NCI-H748 (cell line): ENCODE results near the gene MRC2.
A peak's percentile ranks its signal among the peaks of the same experiment; 100 is the strongest.
"Not testable (repeated sequence)": the region's sequence is repeated elsewhere in the genome, so short reads cannot be mapped to it uniquely, and the experiment has no call there.

ENCODE experiments used
- DNase-seq: peaks from one replicate; lab custom pipeline; 2025; ENCODE audit not compliant: unreplicated experiment; lab: John Stamatoyannopoulos, UW

The MRC2 gene

DNA sequence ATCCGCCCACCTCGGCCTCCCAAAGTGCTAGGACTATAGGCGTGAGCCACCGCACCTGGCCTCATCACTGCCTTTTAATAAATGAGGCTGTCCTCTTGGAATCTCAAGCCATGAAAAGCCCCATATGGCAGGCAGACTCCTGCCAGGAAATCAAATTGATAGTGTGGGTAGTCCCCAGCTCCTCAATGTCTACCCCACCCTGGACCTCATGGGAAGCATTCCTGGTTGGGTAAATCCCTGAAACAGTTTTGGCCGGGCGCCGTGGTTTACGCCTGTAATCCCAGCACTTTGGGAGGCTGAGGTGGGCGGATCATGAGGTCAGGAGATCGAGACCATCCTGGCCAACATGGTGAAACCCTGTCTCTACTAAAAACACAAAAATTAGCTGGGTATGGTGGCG is 71.0 kb downstream of the MRC2 start:
- DNase-seq, result not testable (repeated sequence)

DNA sequence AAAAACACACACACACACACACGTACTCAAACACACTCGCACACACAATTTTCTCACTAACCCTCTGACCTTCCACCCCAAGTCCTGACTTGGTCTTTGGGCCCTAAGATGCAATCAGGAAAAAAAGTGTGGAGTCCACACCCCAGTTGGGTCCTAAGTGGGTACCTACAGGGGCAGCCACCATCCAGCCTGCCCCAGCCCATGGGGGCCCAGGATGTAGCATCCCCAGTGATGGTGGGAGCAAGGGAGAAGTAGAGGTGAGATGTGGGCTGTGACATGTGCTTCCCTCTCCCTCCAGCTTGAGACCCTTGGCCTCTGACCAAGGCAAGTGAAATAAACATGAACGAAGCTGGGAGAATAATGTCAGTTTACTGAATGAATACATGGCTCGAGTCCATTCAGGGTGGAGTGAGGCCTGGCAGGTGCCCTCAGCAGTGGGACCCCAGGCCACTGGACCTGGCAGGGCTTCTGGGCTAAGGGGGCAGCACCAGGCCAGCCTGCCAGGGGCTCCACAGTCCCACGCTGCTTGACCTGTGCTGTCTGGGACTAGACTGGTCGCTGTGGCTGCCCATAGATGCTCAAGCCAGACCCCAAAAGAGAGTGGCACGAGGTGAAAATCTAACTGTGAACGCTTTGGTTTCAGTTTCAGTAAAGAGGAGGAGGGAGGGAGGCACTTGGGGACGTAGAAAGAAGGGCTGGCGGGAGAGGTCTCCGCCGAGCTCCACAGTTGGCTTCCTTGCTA is 73.7 kb downstream of the MRC2 start:
- no peak for DNase-seq

DNA sequence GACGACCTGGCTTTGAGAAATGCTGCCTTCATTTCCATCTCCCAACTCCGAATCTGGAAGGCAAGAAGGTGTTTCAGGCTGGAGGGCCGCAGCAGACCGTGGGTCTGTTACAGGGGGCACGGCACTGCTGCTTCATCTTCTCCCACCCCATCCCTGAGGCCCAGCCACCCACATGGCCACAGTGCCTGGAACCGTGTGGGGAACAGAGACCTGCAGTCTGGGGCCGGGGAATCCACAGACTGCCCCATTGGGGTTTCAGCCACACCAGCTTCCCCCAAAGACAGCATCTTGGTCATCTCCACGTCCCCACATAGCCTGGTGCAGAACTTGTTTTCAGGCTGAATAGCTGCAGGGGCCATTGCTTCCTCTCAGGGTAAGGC is 74.2 kb downstream of the MRC2 start:
- no peak for DNase-seq

DNA sequence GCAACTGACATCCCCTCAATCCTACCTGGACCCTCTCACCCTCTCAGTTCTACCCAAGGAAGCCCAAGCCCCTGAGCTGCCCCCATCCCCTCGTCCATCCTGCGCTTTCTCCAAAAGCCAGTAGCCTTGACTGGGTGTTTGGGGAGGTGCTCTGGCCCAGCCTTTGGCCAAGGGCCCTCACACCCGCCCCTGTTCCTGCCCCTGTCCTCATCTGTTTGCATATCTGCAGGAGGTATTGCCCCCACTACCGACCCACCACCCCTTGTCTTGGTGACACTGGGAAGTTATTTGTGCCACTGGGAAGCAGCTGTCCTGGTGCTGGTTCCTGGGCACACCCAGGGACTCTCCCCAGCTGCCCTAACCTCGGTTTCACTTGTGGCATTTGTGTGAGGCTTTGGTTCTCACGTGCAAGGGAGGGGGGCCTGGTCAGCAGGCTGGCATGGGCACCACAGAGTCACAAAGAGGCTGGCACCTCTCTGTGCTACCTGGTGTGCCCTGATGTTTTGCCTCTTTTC is 75.3 kb downstream of the MRC2 start:
- no peak for DNase-seq

DNA sequence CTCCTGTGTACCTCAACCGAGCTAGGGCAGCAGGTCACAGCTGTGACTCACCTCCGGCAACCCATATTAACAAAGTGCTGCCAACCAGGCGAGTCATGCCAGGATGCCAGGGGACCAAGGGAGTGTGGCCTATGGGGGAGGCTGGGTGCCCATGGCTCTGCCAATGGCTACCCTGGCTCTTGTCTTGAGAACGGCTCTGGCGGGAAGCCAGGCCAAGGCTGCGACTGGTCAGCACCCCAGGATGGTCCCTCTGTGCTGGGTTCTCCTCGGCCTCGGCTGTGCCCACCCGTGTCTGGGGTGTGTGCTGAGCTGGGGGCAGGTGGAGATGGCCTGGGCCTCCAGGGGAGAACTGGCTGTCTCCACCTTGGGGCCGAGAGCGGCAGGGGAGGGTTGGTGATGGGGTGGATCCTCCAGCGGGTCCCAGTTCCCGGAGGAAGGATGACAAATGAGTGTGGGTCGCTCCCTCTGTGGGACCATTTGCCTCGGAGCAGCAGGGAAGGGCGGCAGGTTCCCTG is 75.8 kb downstream of the MRC2 start:
- peak; percentile 40 for DNase-seq

DNA sequence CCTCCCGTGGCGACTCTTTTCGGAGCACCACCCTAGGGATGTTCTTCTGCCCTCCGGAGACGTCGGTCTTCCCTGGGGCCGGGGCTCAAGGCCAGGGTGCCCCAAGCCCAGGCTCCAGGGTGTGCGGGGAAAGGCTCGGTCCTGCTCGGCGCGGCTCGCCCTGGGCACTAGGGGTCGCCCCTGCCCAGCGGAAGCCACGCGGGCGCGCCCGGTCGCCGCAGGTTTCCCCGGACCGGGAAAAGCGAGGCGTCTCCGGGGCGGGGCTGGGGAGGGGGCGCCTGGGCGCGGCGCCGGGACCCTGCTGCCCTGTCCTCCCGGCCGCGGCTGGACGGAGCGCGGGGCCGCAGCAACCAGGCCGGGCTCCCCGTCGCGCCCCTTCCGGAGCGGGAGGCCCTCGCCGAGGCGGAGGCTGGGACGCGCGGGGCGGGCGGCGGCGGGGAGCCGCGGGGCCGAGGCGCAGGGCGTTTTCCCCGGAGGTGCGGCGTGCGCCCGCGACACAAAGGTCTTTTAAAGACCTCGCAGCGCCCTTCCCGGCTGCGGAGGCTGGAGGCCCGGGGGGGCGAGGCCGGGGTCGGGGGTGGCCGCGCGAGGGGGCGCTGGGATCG is 76.4 kb downstream of the MRC2 start:
- DNase-seq, result peak; percentile 80

DNA sequence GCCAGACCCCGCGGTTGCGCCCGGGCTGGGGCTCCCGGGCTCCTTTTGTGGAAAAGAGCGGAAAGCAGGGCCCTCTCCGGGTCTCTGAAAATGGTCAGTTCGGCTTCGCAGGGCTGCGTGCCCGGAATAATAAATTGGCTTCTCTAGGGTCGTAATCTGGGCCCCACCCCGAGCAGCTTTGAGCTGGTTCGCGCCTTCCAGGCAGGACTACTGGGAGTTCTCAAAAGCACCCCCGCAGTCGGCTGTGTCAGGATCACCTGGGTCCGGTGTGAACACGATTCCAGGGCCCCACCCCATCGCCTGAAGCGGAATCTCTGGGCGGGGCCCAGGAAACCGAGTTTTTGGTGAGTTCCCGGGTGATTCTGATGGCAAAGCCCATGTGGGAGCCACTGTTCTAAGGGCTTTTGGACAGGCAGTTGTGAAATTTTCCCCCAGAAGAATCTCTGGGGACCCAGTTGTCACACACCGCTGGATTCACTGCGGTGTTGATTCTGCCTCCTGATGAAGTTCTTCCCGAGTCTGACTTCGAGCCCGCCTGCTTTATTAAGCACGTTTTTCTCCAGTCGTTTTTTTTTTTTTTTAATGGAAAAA is 77.0 kb downstream of the MRC2 start:
- DNase-seq, result peak; percentile 74

DNA sequence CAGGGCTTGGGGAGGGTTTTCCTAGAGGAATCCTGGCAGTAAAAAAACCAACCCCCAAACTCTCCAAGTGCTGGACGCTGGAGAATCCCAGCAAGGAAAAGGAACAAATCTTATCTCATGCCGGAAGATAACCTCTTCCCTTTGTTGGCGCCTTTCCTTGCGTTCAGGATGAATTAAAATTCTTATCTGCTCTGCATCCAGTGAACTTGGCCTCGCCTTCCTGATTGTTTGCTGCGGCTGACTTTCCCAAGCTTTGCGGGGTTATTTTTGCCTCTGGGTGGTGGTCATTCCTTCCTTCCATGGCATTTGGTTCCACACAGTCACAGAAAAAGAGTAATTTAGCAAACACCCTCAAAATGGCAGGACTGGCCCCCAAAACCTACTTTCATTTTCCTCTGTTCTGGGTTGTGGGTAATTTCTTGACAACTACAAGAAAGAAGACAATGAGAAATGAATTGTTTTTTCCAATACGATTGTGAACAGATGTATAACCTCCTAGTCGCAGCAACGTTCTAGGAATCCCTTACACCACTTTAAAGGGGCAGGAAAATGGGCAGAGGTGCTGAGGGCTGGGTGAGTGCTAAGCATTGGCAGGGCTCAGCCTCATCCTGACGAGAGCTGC is 77.8 kb downstream of the MRC2 start:
- DNase-seq, result peak; percentile 14

DNA sequence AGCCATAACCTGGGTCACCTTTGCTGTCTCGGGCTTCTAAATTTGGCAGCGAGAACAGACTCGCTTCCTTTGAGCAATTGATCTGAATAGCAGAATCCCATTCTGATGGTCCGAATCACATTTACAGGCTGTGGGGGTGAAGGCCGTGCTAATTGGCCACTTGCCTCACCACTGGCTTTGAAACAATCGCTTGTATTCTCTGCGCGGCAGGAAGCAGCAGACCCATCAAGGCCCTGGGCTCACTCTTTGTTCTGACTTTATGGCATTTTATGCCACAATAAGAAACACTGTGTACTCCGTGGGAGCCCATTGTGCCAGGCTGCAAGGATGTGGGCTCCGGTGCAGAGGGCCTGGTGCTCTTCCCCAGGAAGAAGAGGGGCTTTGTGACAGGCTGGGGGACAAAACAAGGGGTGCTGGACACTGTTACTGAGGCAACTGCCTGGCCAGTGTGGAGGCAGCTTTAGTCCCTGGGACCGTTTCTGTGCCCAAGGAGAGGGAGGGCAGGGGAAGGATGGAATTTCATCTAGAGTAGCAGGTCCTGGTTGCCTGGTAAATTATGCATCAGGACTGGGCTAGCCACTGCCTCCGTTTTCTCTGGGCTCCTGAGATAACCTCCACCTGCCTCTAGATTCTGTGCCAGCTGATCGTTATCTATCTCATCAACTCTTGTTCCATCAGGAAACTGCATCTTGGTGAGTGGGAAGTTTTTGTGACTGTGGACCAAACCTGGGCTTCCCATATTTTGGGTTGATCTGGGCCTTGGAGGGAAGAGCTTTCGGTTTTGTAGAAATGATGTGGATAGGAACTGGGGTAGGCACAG is 78.5 kb downstream of the MRC2 start:
- peak; percentile 21 for DNase-seq

DNA sequence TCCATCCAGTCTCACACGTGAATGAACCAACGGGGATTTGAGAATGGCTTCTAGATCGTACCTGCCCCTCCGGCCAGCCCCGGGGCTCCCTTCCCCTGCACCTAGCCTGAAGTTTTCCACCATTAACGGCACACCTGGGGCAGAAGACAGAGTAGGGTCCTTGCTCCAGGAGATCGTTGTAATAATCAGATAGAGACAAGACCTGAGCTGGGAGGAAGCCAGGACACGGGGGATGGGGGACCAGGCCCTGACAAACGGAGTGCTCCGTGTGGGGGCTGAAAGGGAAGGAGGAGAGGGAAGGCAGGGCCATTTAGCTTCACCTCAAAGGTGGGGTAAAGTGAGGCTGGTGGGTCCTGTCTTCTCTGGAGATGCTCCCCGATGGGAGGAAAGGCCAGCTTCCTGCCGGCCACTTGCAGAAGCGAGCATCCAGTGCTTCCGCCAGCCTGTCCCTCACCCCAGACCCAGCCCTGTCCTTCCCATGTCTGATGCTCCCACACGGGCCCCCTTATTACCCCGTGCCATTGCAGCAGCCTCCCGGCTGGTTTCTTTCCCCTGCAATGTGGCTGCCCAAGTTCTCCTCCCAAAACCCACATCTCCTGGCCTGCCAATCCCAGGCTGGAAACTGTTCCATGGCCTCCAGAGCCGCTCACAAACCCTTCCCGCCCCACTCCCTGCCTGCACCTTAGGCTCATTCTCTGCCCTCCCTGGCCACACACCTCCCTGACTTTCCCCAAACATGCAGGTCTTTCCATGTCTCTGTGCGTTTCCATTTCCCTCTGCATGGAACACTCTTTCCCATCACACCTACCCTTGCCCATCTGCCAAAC is 79.3 kb downstream of the MRC2 start:
- DNase-seq, result no peak

DNA sequence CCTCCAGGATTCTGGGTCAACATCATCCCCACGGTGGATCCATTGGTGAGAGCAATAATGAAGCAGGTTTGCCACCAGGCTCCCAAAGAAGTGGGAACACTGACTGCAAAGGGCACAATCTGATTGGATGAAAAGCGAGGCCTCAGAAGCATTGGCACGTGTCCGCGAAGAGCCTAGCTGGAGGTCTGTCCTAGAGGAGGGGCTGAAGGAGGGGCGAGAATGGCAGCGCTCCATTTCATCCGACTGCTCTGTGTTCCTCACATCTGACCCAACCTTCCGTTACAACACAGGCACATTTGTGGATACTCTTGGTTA is 79.9 kb downstream of the MRC2 start:
- DNase-seq, result no peak

DNA sequence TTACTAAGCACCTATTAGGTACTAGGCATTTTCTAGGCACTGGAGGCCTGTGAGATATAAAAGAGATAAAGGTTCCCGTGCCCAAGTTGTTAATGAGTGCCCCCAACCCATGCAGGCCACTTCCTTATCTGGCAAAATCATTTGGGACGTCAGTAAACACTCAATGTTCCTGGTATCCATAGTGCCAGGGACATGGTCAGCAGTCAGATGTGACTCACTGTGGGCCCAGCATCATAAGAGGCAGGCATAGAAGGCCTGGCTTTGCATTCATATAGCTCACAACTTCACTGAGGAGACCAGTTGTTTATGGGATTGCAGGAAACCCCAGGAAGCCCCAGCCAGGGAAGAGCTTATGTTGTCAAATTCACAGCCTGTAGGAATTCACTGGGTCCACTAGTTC is 81.1 kb downstream of the MRC2 start:
- DNase-seq, result no peak

DNA sequence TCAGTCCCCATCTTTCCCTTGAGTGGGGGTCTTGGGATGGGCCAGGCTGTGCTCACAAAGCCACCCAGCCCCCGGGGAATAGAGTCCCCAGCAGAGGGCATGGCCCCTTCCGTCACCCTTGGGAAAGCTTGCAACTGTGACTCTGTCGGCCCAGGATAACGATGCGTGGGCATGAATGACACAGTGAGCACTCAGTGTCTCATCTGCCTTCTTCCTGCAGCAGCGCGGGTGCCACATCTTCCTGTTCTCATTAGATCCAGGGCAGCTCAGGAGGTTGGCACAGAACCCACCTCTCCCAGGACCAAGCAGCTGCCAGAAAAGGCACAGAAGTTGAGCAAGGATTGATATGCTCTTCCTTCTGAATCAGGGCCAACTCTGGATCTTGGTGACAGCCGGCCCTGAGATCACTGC is 84.7 kb downstream of the MRC2 start:
- no peak for DNase-seq

DNA sequence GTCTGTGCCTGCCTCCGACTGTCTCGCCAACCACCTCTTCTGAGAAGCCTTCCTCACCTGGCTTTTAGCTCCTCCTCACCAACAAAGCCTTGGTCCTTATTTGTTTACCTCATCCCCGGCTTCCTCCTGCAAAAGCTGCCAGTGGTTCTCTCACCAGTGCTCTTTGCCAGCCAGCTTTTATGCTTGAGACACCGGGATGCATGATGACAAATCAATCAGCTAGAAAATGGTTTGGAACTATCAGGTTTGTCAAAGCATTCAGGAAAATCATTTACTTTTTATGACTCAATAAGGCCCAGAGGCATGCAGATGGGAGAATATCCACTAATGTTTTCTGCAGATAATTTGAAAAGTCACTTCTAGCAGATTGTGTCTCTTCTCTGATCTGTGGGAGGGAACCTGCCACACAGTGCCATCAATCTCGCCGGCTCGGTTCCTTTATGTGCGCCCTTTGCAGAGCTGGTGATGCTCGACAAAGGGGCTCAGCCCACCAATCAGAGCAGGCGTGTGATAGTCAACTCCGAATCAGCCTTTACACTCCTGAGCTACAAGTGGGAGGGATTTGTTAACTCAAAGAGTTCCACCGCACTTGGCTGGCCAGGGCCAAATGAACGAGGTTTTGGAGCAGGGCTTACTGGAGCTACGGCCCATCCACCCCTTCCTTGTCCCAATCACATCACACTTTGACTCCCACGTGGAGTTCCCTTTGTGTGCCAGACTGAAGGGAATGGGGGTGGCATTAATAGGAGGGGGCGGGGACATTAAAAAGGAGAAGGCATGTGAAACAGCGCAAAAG is 85.8 kb downstream of the MRC2 start:
- no peak for DNase-seq

DNA sequence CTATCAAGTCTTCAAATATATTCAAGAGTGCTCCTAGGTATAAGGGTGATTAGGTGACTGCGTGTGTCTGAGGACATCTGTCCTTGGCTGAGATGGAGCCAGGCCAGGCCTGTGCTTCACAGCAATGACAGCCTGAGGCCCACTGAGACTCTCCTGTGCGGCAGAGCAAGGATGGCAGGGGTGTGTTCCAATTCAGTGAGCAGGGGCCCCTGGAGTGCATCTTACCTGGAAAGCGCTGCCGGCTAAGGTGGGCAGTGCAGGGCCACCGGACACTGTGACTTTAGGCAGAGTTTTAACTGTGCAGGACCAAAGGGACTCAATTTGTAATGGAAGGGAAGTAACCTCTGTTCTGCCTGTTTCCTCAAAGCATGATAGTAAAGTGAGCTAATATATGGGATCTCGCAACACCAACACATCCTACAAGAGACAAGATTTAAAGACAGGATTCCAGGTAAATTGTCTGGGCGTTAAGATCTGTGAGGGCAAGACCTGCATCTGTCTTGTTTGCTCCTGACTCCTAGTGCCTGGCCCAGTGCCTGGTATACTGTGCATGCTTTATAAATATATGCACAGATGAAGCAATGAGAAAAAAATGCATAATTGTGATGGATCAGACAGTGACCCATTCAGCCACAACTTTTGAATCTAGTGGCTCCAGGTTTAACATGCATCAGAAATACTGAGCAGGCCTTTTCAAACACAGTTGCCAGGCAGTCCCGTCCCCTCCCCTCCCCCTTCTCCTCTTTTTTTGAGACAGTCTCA is 86.7 kb downstream of the MRC2 start:
- DNase-seq, result no peak

DNA sequence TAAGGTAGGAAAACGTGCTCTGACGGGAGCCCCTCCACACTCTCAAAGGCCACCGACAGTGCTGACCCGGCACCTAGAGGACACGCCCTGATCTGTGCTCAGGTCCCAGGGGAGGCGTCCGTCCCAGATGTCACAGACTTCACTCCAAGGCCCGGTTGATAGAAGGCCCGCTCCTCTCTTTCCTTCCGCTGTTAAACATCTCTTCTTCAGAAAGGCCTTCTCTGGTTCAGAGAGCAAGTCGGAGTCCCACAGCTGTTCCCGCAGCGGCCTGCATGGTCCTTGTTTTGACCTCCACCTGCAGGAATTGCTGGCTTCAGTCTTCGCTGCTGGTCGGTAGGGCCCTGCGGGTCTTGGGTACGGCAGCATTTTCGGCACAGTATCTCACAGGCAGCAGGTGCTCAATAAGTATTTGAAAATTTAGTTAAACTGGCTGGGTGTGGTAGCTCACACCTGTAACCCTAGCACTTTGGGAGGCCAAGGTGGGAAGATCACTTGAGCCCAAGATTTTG is 88.5 kb downstream of the MRC2 start:
- DNase-seq, result no peak

DNA sequence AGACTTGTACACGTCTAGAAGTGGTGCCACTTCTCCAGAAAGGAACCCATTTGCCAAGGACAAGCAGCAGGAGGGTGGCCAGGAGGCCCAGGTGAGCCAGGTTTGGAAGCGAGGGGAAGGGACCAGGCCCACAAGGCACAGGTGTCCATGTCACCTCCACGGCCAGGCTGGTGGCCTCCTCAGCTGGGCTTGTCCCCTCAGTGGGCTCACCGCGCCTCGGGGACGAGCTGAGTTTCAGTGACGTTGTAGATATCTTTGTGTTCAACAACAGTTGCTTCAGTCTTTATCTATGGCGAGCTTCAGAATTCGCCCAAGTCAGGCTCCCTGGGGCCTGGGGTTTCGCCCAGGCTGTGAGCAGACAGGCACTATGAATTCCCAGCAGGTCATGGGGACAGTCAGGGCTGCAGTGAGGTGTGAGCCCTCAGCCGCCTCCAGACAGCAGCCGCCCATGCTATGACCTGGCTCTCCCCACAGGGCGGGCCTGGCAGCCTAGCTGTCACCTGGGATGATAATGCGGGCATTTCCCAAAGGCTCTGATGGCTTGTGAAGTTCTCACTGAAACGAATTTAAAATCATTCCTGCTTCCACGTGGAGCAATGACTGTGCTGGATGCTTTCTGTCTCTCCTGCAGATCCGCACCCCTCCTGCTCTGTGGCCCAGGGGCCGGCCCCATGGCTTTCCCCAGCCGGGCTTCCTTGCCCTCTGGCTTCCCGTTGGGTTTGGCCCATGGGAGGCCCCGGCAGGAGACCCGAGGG is 89.5 kb downstream of the MRC2 start:
- no peak for DNase-seq

DNA sequence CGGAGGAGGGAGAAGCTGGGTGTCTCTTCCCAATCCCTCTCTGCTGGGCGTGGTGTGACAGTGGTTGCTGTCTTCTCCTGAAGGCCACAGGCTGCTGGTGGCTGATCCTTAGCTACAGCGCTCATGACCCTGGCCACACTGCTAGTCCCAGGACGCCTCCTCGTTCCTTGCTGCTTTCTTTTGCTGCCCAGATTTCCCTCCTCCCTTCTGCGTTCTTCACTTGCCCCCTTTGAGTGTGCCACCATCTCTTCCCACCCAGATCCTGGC is 90.1 kb downstream of the MRC2 start:
- DNase-seq, result no peak
